Activated B cell treated with CpG ODN at 0.5 μM for 24 hours (primary cell): ENCODE measurements around the gene RNASEH2C. TPM values are rescaled to one million over a fixed set of nuclear protein-coding genes. Genes with fewer than 3 reads are reported as not detected.
"Not testable (repeated sequence)": the region's sequence is repeated elsewhere in the genome, so short reads cannot be mapped to it uniquely, and the experiment has no call there.

ENCODE experiments used
- ATAC-seq: fragments of 200-7000 bp; cut with Tn5 transposase; one replicate; pipeline ENCODE4 v1.10.0; 2021; ENCODE audit warnings: low read depth, mild to moderate bottlenecking, moderate library complexity
- CTCF ChIA-PET: fragments of 350-600 bp; sonication (Branson Sonifier 250); formaldehyde crosslinking; loops from one replicate; lab custom pipeline; 2021; ENCODE audit warnings: antibody characterized with exemption; lab: Charles Lee
- POLR2A ChIA-PET: fragments of 350-600 bp; sonication (Branson Sonifier 250); formaldehyde crosslinking; loops from one replicate; lab custom pipeline; 2021; ENCODE audit warnings: antibody characterized with exemption; lab: Charles Lee
- DNase-seq: peaks from one replicate; pipeline ENCODE4 v3.0.0; 2022
- H3K27ac Mint-ChIP-seq: one replicate; pipeline ENCODE4 v1.8.0; 2020; ENCODE audit warnings: mixed read lengths
- H3K27me3 Mint-ChIP-seq: one replicate; pipeline ENCODE4 v1.8.0; 2021; ENCODE audit warnings: mixed read lengths
- H3K36me3 Mint-ChIP-seq: one replicate; pipeline ENCODE4 v1.8.0; 2021; ENCODE audit warnings: low read depth, mixed read lengths
- H3K4me1 Mint-ChIP-seq: one replicate; pipeline ENCODE4 v1.8.0; 2021; ENCODE audit warnings: mixed read lengths
- H3K4me3 Mint-ChIP-seq: one replicate; pipeline ENCODE4 v1.8.0; 2020; ENCODE audit warnings: mild to moderate bottlenecking, mixed read lengths
- H3K9me3 Mint-ChIP-seq: one replicate; pipeline ENCODE4 v1.8.0; 2020; ENCODE audit warnings: mixed read lengths
- intact Hi-C: fragments of 100-400 bp; cut with micrococcal nuclease; formaldehyde crosslinking; loops from one replicate; pipeline ENCODE4 v1.15.1; 2024
- total RNA-seq: library from RNA; stranded (reverse); gene quantifications from 2 replicates; pipeline ENCODE4 v1.2.3, GENCODE V29; 2022
- TF ChIP-seq, protein P1 (sequence below): fragments of 200-600 bp; IDR thresholded peaks from one replicate; pipeline ENCODE4 v1.8.0; 2022; ENCODE audit warnings: antibody characterized with exemption, mild to moderate bottlenecking

Gene RNASEH2C
- total RNA-seq, 1 donor from 2014 or later: 85.3 TPM

- Mint-ChIP-seq H3K9me3 (peaks cover 3% of the 10 kb centered on the region), H3K27me3 (peaks cover 19% of the 10 kb centered on the region), H3K36me3 (no peaks in the 10 kb centered on the region), H3K4me1 (peaks cover 6% of the 10 kb centered on the region), H3K27ac (no peak overlapping the region), H3K4me3 (no peak overlapping the region)
- DNase-seq (no peak), ATAC-seq (no peak)
- intact Hi-C loops: no loop called here
- TF ChIP-seq, protein P1, sequence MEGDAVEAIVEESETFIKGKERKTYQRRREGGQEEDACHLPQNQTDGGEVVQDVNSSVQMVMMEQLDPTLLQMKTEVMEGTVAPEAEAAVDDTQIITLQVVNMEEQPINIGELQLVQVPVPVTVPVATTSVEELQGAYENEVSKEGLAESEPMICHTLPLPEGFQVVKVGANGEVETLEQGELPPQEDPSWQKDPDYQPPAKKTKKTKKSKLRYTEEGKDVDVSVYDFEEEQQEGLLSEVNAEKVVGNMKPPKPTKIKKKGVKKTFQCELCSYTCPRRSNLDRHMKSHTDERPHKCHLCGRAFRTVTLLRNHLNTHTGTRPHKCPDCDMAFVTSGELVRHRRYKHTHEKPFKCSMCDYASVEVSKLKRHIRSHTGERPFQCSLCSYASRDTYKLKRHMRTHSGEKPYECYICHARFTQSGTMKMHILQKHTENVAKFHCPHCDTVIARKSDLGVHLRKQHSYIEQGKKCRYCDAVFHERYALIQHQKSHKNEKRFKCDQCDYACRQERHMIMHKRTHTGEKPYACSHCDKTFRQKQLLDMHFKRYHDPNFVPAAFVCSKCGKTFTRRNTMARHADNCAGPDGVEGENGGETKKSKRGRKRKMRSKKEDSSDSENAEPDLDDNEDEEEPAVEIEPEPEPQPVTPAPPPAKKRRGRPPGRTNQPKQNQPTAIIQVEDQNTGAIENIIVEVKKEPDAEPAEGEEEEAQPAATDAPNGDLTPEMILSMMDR: no peak
- POLR2A ChIA-PET: interaction anchor here (0.6 kb wide), 1 partner anchor 248 kb away, joined by 10 read pairs; no protein-coding TSS in a partner anchor
- CTCF ChIA-PET: interaction anchor here (0.6 kb wide), 1 partner anchor 19 kb away, joined by 4 read pairs; no protein-coding TSS in a partner anchor
Observed at GRCh38 chr11:65741185-65741584, 20.6 kb upstream of the RNASEH2C start.

DNA sequence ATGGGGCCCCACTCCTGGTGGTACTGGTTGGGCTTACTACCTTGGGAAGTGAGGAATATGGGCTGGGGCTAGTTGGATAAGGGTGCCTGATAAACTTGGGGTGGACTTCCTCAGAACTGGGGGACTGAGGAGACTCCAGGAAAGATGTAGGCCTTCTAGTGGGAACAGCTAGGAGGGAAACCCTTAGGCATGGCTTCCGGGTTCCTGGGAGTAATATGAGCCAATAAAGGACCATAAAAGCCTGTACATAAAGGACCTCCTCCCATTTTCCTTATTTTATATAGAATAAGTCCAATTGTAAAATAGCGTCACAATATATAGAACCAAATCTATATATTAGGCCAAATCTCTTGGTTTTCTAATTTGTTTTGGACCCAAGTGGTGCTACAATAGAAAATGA lies 18.4 kb upstream of the RNASEH2C start:
- Mint-ChIP-seq H3K27ac (no peak overlapping the region), H3K27me3 (peaks cover 26% of the 10 kb centered on the region), H3K4me3 (no peak overlapping the region), H3K4me1 (no peaks in the 10 kb centered on the region), H3K9me3 (peaks cover 3% of the 10 kb centered on the region), H3K36me3 (no peaks in the 10 kb centered on the region)
- ATAC-seq (no peak), DNase-seq (no peak)
- ChIA-PET POLR2A (no interaction called here), CTCF (no interaction called here)
- TF ChIP-seq, protein P1: no peak
- intact Hi-C loops: no loop called here

DNA sequence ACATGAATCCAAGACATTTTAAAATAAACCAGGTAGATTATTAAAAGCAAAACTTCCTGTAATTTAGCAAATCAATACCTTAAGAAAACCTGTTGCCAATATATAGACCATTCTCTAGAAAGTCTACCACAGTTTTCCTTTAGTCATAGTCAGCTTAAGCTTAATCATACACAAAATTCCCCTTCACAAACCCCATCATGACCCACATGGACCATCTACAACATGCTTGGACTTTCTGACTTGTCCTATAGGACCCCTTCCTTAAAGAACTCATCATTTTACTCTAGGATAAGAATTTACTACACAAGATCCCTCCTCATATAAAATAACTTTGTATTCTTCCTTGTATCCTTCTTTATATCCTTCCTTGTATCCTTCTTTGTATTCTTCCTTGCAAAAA lies 16.2 kb upstream of the RNASEH2C start:
- Mint-ChIP-seq H3K9me3 (peaks cover 3% of the 10 kb centered on the region), H3K4me3 (no peak overlapping the region), H3K36me3 (no peaks in the 10 kb centered on the region), H3K27me3 (peaks cover 32% of the 10 kb centered on the region), H3K27ac (no peak overlapping the region), H3K4me1 (no peaks in the 10 kb centered on the region)
- DNase-seq (no peak), ATAC-seq (no peak)
- ChIA-PET POLR2A (no interaction called here), CTCF (no interaction called here)
- intact Hi-C loops: no loop called here
- TF ChIP-seq, protein P1: no peak

DNA sequence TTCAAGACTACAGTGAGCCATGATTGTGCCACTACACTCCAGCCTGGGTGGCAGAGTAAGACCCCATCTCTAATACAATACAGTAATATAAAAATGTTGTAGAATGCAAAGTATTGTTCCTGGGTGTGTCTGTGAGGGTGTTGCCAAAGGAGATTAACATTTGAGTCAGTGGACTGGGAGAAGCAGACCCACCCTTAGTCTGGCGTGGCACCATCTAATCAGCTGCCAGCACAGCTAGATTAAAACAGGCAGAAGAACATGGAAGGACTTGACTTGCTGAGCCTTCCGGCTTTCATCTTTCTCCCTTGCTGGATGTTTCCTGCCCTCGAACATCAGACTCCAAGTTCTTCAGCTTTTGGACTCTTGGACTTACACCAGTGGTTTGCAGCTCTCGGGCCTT lies 14.5 kb upstream of the RNASEH2C start:
- ATAC-seq, DNase-seq, H3K4me1 Mint-ChIP-seq, H3K36me3 Mint-ChIP-seq, H3K9me3 Mint-ChIP-seq, CTCF ChIA-PET, POLR2A ChIA-PET, intact Hi-C loops, H3K27ac Mint-ChIP-seq, H3K4me3 Mint-ChIP-seq: not testable (repeated sequence)
- peaks cover 29% of the 10 kb centered on the region for H3K27me3 Mint-ChIP-seq

GRCh38 chr11:65730461-65730860 lies 9.9 kb upstream of the RNASEH2C start:
- ChIA-PET CTCF (no interaction called here), POLR2A (no interaction called here)
- Mint-ChIP-seq H3K36me3 (no peaks in the 10 kb centered on the region), H3K4me1 (no peaks in the 10 kb centered on the region), H3K4me3 (no peak overlapping the region), H3K27ac (no peak overlapping the region), H3K27me3 (peaks cover 15% of the 10 kb centered on the region), H3K9me3 (no peaks in the 10 kb centered on the region)
- no peak for ATAC-seq
- TF ChIP-seq, protein P1: no peak
- no peak for DNase-seq
- intact Hi-C loops: no loop called here

GRCh38 chr11:65727865-65728264 lies 7.3 kb upstream of the RNASEH2C start:
- peaks cover 8% of the 10 kb centered on the region for H3K27me3 Mint-ChIP-seq
- no peak overlapping the region for H3K27ac Mint-ChIP-seq
- TF ChIP-seq, protein P1: no peak
- no peak overlapping the region for H3K4me3 Mint-ChIP-seq
- intact Hi-C loops: no loop called here
- H3K36me3 Mint-ChIP-seq: no peaks in the 10 kb centered on the region
- POLR2A ChIA-PET: no interaction called here
- no peak for DNase-seq
- H3K9me3 Mint-ChIP-seq: no peaks in the 10 kb centered on the region
- ATAC-seq: no peak
- CTCF ChIA-PET: interaction anchor here (1.1 to 1.7 kb wide), 3 partner anchors 16 to 102 kb away, joined by 3 to 6 read pairs (median 4); partner anchors contain the start of genes AP5B1 and KAT5
- no peaks in the 10 kb centered on the region for H3K4me1 Mint-ChIP-seq
